ENCODE data around the gene DLL4.

The DLL4 gene

DNA sequence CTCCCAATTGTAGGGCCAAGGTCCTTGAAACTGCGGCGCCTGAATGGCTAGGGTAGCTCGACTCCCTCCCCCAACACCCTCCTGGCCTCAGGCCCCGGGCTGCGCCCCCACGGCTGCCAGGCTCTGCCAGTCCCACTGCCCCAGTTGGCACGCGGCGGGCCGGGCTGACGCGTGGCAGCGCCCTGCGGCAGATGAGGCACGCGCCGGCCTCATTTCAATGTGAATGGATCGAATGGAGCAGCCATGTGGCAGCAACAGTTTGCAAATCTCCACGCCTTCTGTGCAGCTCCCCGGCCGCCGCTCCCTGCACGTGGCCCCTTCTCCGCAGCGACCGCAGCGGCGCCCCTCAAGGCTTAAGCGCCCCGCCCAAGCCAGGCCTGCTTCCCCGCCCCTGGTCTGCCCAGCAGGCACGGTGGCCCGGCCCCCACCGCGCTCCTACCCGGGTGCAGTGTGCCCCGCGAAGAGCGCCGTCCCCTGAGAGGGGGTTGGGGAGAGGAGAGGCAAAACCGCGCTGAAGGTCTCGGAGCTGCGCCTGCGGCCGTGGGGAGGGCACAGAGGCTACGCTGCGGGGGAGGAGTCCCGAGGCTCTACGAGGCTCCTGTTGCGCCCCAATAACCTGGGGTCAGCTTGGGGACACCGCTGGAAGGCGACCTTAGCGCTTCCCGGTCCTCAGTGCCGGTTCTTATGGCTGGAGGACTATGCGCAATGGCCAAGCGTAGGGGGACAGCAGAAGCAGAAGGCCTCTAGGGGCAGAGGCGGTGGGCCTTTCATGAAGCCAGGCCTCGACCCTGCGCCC, 3.1 kb upstream of the DLL4 start:
- Histone ChIP-seq H2AFZ (ENCODE audit: low read depth, low read length) (no peak overlapping the region), H3K9me3 (ENCODE audit: low read length) (no peaks in the 10 kb centered on the region), H3K4me3 (ENCODE audit: low read length) (peak overlapping the region; percentile 28), H3K4me1 (ENCODE audit: insufficient read depth, low read length) (peaks cover 52% of the 10 kb centered on the region), H3K36me3 (ENCODE audit: insufficient read depth, low read length) (no peaks in the 10 kb centered on the region), H3K27me3 (ENCODE audit: insufficient read depth, low read length) (peaks cover 86% of the 10 kb centered on the region)

DNA sequence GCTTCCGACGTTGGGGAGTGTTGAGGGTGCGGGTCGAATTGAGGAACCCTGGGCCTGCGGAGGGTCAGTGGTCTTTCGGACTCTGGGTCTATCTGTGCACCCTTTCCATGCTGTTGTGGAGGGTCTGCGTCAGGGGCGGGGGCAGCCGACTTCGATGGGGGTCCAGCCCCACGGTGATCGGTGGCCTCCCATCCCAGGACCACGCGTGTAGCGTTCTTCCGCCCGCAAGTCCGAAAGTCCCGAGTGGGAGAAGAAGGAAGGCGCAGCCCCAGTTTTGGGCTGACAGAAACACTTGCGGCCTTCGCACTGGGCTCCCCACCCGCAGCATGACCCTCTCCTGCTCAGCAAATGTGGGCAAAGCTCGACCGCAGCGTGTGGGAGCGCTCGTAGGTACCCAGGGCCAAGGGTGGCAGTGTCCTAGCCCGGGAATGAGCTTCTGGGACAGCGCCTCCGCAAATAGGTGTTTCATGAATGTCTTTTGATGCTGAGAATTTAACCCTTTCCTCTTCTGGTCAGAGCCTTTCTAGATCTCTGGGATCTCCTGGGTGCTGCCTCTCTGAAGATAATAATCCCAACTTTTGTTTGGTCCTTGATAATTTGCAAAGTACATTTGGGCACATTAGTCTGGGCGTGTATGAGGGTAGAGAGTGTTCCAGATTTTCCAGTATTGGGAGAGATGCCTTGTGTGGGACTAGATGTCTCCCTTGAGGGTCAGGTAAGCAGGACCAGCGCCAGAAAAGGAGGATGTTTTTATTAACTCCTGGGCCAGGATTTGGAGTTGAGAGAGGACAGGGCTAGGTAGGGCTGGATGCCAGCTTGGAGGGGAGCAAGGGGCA, 2.3 kb upstream of the DLL4 start:
- Histone ChIP-seq H3K4me3 (ENCODE audit: low read length) (no peak overlapping the region), H3K9me3 (ENCODE audit: low read length) (no peaks in the 10 kb centered on the region), H2AFZ (ENCODE audit: low read depth, low read length) (no peak overlapping the region), H3K27me3 (ENCODE audit: insufficient read depth, low read length) (peaks cover 91% of the 10 kb centered on the region), H3K4me1 (ENCODE audit: insufficient read depth, low read length) (peaks cover 61% of the 10 kb centered on the region), H3K36me3 (ENCODE audit: insufficient read depth, low read length) (no peaks in the 10 kb centered on the region)

DNA sequence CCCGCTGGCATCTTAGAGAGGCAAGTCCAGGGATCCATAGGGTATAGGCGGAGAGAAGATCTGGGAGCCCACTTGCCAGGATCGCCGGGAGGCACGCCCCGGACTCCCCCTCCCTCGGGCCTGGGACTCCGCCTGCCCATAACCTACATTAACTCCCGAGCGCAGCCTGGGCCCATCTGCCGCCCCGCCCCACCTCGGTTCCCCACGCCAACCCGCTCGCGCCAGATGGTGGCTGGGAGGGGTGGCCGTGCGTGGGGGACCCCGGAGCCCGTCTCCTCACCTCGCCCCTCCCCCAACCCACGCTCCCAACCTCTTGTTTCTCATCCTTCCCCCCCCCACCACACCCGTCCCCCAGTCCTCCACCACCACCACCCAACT, 1.7 kb upstream of the DLL4 start:
- Histone ChIP-seq H3K4me1 (ENCODE audit: insufficient read depth, low read length) (peaks cover 64% of the 10 kb centered on the region), H3K36me3 (ENCODE audit: insufficient read depth, low read length) (no peaks in the 10 kb centered on the region), H3K4me3 (ENCODE audit: low read length) (no peak overlapping the region), H3K9me3 (ENCODE audit: low read length) (no peaks in the 10 kb centered on the region), H2AFZ (ENCODE audit: low read depth, low read length) (no peak overlapping the region), H3K27me3 (ENCODE audit: insufficient read depth, low read length) (peaks cover 90% of the 10 kb centered on the region)

DNA sequence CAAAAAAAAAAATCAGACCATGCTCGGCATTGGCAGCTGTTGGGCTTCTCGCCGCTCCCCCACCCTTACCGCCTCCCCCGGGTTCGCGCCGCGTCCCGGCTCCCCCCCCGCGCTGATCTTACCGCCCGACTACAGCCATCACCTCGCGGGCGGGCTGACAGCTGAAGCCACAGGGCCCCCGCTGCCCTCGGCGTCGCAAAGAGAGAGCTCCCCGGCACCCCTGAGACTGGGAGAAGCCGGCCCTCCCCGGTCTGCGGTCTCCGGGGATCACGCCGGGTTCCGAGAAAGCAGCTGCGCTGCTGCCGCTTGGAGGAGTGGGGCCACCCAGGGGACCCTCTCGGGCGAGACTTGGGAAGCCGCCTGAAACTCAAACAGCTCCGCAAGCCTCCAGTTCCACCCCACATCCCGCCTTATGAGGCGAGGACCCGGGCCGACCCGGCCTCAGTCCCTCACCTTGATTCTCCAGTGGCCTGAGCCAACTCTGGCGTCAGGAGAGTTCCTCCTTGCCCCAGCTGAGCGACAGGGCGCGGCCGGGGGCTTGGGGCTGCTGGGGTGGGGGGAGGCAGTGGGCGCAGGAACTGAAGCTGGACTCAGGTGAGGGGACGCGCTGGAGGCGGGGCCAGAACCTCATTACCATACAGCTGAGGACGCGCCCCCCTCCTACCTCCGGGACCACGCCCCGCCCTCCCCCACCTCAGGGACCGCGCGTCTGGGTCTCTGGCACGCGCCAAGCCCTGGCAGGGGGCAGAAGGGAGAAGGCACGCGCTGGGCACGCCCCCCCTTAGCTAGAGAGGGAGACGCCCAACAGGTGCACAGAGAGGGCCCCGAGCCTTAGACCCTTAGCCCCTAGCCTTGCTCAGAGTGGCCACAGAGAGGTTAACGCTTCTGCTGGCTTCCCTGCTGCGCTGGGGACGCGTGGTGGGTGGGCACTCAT, 1.0 kb upstream of the DLL4 start:
- H2AFZ ChIP-seq (ENCODE audit: low read depth, low read length) = peak overlapping the region; percentile 80
- H3K4me1 ChIP-seq (ENCODE audit: insufficient read depth, low read length) = peaks cover 64% of the 10 kb centered on the region
- H3K9me3 ChIP-seq (ENCODE audit: low read length) = no peaks in the 10 kb centered on the region
- peak overlapping the region; percentile 46 for H3K4me3 ChIP-seq (ENCODE audit: low read length)
- peaks cover 89% of the 10 kb centered on the region for H3K27me3 ChIP-seq (ENCODE audit: insufficient read depth, low read length)
- no peaks in the 10 kb centered on the region for H3K36me3 ChIP-seq (ENCODE audit: insufficient read depth, low read length)

DNA sequence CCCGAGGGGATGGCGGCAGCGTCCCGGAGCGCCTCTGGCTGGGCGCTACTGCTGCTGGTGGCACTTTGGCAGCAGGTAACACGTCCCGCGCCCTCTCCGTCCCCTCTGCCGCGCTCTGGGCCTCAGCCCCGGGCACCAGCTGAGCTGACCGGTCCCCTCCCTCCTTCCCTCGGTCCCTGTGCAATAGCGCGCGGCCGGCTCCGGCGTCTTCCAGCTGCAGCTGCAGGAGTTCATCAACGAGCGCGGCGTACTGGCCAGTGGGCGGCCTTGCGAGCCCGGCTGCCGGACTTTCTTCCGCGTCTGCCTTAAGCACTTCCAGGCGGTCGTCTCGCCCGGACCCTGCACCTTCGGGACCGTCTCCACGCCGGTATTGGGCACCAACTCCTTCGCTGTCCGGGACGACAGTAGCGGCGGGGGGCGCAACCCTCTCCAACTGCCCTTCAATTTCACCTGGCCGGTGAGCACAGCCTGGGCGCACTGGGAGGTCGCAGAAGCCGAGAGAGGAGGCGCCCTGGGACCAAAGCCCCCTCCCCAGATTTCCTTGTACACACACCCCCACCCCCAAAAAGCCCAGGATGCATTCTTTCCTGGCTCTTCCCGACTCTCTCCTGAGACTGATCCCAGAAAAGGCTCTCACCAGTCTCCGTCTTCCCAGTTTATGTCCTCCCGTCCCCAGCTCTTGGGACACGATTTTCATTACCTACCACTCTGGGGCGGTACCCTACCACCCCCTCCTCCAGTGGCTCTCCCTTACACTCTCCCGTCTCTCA, 705 bp downstream of the DLL4 start:
- peaks cover 64% of the 10 kb centered on the region for H3K4me1 ChIP-seq (ENCODE audit: insufficient read depth, low read length)
- H3K4me3 ChIP-seq (ENCODE audit: low read length) = peak overlapping the region; percentile 46
- peak overlapping the region; percentile 80 for H2AFZ ChIP-seq (ENCODE audit: low read depth, low read length)
- peaks cover 79% of the 10 kb centered on the region for H3K27me3 ChIP-seq (ENCODE audit: insufficient read depth, low read length)
- H3K36me3 ChIP-seq (ENCODE audit: insufficient read depth, low read length) = no peaks in the 10 kb centered on the region
- no peaks in the 10 kb centered on the region for H3K9me3 ChIP-seq (ENCODE audit: low read length)

DNA sequence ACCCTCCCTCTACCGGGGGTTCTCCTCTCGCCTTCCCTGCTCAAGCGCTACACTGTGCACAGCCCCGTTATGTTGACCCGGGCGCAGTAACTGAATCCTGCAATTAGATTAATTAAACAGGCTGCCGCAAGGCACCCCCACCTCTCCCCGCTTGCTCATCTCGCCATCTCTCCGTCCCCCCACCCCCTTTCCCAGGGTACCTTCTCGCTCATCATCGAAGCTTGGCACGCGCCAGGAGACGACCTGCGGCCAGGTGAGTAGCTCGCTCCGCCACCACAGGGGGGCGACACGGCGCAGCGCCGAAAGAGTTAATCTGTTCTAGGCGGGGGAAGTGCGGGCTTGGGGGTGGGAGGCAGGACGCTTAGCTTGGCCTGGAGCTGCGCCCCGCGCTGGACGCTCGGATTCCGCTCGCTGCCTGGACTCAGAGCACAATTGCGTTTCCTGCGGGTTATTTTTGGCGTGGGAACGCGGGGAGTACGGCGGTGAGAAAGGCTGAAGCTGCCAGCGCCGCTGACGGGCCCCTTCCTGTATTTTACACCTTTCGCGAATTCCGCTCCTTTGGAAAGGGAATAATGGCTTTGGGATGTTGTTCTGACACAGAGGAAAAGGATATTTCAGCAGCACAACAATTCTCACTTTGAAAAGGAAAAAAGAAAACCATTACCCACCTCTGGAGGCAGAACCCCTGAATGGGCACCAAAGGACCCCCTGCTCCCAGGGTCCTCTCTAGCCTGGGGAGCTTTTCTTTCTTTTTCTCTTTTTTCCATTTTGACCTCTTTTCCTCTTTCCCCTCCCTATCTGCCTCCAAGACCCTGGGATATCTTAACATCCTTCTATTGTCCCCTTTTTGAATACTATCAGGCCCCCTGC, 1.5 kb downstream of the DLL4 start:
- peaks cover 71% of the 10 kb centered on the region for H3K27me3 ChIP-seq (ENCODE audit: insufficient read depth, low read length)
- peaks cover 59% of the 10 kb centered on the region for H3K4me1 ChIP-seq (ENCODE audit: insufficient read depth, low read length)
- no peaks in the 10 kb centered on the region for H3K36me3 ChIP-seq (ENCODE audit: insufficient read depth, low read length)
- peak overlapping the region; percentile 46 for H3K4me3 ChIP-seq (ENCODE audit: low read length)
- H2AFZ ChIP-seq (ENCODE audit: low read depth, low read length) = no peak overlapping the region
- H3K9me3 ChIP-seq (ENCODE audit: low read length) = no peaks in the 10 kb centered on the region

DNA sequence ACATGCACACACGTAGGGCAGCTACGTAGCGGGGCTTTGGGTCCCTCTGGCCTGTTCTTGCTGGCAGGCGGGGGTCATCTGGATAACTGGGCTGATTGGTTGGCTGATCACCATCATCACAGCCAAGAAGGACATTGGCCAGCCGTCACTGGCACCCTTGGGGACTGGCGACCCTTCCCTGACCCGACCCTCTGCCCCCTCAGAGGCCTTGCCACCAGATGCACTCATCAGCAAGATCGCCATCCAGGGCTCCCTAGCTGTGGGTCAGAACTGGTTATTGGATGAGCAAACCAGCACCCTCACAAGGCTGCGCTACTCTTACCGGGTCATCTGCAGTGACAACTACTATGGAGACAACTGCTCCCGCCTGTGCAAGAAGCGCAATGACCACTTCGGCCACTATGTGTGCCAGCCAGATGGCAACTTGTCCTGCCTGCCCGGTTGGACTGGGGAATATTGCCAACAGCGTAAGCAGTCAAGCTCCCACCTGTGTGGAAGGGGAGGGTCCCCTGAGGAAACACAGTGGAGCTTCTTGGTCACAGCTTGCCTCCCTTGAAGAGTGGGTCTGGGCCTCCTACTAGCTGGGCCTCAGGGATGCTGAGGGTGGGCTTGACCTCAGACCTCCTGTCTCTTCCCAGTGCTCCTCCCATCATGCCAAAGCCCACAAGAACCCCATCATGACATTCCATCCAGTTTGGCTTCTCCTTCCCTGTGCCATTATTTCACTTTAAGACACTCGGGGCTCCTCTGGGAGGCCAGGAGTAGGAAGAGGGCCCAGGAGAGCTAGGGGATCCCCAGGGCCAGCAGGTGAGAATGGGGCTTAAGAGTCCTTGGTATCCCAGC, 2.4 kb downstream of the DLL4 start:
- H3K27me3 ChIP-seq (ENCODE audit: insufficient read depth, low read length) = peaks cover 63% of the 10 kb centered on the region
- peak overlapping the region; percentile 34 for H3K4me3 ChIP-seq (ENCODE audit: low read length)
- no peaks in the 10 kb centered on the region for H3K36me3 ChIP-seq (ENCODE audit: insufficient read depth, low read length)
- peaks cover 50% of the 10 kb centered on the region for H3K4me1 ChIP-seq (ENCODE audit: insufficient read depth, low read length)
- no peaks in the 10 kb centered on the region for H3K9me3 ChIP-seq (ENCODE audit: low read length)
- no peak overlapping the region for H2AFZ ChIP-seq (ENCODE audit: low read depth, low read length)

DNA sequence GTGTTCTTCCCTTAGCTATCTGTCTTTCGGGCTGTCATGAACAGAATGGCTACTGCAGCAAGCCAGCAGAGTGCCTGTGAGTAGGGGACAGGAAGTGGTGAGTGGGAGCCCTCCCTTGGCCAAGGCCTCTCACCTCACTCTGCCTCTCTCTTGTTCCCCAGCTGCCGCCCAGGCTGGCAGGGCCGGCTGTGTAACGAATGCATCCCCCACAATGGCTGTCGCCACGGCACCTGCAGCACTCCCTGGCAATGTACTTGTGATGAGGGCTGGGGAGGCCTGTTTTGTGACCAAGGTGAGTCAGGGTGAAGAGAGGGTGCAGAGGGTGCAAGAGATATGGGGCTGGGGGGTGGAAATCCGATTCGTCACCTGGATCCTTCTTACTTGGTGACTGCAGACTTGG, 3.0 kb downstream of the DLL4 start:
- peaks cover 56% of the 10 kb centered on the region for H3K27me3 ChIP-seq (ENCODE audit: insufficient read depth, low read length)
- peaks cover 45% of the 10 kb centered on the region for H3K4me1 ChIP-seq (ENCODE audit: insufficient read depth, low read length)
- no peak overlapping the region for H2AFZ ChIP-seq (ENCODE audit: low read depth, low read length)
- H3K9me3 ChIP-seq (ENCODE audit: low read length) = no peaks in the 10 kb centered on the region
- no peaks in the 10 kb centered on the region for H3K36me3 ChIP-seq (ENCODE audit: insufficient read depth, low read length)
- no peak overlapping the region for H3K4me3 ChIP-seq (ENCODE audit: low read length)

DNA sequence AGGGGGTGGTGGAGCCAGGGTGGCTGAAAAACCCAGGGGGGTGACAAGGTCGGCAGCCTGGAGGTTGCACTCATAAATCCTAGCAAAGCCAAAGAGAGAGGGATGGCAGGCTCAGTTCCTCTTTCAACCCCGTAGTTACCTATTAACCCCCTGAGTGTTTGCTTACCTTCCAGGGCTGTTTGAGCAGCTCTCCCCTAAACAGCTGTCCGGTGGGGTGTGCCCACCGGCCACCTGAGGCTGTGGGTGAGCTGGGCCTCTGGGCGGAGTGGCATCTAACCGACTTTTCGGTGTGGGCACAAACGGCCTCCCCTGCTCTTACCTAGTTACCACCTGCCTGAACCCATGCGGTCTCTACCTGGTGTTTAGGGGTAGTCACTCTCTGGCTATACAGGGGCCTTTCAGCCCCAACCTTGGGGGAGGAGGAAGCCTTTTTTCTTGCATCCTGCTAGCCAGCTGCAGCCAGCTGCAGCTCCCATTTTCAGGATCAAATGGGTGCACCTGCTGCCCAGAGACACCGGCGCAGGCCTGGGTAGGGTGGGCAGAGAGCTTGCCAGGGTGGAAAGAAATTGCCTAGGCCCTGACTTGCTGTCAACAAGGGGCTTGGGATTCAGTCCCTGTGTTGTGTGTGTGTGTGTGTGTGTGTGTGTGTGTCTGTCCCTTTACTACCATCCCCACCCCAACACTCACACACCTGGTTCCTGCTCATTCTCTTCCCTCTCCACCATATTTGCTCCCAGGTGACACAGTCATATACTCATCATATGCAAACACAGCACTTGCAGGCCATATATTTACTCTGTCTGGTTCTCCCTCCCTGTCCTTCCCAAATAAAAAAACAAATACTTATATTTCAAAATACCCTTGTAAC, 3.7 kb downstream of the DLL4 start:
- Histone ChIP-seq H3K27me3 (ENCODE audit: insufficient read depth, low read length) (peaks cover 50% of the 10 kb centered on the region), H2AFZ (ENCODE audit: low read depth, low read length) (no peak overlapping the region)

DNA sequence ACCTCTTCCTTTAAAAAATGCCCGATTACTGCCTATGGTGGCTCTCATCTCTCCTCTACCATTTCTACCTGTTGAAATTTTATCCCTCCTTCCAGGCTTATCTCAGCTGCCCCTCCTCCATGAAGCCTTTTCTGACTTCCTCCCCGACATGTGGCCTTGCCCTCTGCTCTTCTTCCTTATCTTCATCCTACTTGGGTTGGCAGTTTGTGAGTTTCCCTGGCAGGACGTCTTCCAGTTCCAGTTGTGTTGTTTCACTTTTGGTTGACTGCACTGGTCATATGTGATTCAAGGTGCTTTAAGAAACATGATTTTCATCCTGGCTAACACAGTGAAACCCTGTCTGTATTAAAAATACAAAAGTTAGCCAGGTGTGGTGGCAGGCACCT, 4.4 kb downstream of the DLL4 start:
- H3K4me3 ChIP-seq (ENCODE audit: low read length) = no peak overlapping the region
- H2AFZ ChIP-seq (ENCODE audit: low read depth, low read length) = no peak overlapping the region
- peaks cover 40% of the 10 kb centered on the region for H3K4me1 ChIP-seq (ENCODE audit: insufficient read depth, low read length)
- H3K9me3 ChIP-seq (ENCODE audit: low read length) = no peaks in the 10 kb centered on the region
- H3K36me3 ChIP-seq (ENCODE audit: insufficient read depth, low read length) = no peaks in the 10 kb centered on the region
- H3K27me3 ChIP-seq (ENCODE audit: insufficient read depth, low read length) = peaks cover 45% of the 10 kb centered on the region

More for the DNA sequence above, 3.7 kb downstream of the DLL4 start:
- no peak overlapping the region for H3K4me3 ChIP-seq (ENCODE audit: low read length)
- H3K9me3 ChIP-seq (ENCODE audit: low read length) = no peaks in the 10 kb centered on the region
- peaks cover 45% of the 10 kb centered on the region for H3K4me1 ChIP-seq (ENCODE audit: insufficient read depth, low read length)
- no peaks in the 10 kb centered on the region for H3K36me3 ChIP-seq (ENCODE audit: insufficient read depth, low read length)
